ENCODE results near the gene PRKG1.
"Not testable (repeated sequence)": the region's sequence is repeated elsewhere in the genome, so short reads cannot be mapped to it uniquely, and the experiment has no call there.

Gene PRKG1

DNA sequence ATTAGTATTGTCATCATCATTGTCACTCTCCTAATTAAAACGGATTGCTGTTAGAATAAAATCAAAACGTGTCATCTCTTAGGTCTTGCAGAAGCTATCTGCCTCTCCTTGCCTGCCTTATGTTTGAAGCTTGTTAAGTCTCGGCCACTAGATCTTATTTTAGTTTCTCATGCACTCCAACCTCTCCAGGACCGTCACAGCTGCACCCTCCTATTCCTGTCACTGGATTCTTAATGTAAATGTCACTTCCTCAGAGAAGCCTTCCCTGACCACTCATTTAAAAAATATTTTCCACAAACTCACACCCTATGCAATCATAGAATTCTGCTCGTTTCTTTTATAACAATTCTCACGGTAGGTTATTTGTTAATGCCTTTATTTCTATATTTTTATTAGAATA, 1135.9 kb downstream of the PRKG1 start:
- DNase-seq, result no peak

DNA sequence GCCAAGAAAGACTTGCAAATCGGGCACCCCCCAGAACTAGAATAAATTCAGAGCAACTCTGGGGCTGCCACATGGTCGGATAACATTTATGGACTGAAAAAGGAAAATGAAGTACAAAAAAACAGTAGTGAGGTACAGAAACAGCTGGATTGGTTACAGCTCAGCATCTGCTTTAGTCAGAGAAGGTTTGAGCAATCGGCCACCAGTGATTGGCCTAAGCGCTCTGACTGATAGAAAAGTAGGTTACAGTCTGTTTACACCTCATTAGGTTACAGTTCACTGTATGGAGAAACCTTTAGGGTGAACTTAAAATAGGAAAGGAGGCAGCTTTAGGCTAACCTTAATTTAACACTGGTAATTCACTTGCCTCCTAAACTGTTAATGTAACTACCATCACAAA, 1137.8 kb downstream of the PRKG1 start:
- no peak for DNase-seq

DNA sequence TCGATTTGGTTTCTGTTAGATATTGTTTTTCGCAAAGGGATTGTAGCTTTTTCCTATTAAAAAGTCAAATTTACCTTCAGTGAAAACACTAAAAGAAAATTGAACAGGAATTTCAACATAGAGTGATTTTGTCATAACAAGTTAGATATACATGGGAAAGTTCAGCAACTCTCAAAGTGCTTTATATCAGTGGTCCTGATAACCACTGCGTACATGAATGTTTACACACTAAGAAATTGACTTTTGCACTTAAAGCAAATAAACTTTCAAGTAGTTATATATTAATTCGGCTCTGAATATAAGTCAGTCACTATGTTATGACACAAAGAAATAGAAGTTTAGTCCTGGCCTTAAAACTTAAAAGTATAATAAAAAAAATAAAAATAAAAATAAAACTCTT, 1138.5 kb downstream of the PRKG1 start:
- DNase-seq, result no peak

DNA sequence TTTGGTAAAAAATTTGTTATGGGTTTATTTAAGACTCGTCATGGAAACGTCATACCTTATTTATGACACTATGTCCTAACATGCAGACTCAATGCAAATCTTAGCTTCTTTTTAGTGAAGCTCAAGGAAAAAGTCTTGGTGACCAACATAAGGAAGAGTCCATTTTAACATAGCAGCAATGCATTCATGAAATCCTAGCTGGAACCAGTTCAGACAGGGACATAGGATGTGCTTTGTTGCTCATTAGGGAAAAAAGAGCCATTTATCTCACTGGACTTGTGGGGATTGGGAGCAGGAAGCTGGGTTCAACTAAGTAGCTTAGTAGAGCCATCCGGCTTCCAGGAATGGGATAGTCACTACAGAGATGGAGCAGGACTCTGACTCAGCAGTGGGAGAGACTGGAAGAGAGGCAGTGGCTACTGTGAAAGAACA, 1139.0 kb downstream of the PRKG1 start:
- no peak for DNase-seq

DNA sequence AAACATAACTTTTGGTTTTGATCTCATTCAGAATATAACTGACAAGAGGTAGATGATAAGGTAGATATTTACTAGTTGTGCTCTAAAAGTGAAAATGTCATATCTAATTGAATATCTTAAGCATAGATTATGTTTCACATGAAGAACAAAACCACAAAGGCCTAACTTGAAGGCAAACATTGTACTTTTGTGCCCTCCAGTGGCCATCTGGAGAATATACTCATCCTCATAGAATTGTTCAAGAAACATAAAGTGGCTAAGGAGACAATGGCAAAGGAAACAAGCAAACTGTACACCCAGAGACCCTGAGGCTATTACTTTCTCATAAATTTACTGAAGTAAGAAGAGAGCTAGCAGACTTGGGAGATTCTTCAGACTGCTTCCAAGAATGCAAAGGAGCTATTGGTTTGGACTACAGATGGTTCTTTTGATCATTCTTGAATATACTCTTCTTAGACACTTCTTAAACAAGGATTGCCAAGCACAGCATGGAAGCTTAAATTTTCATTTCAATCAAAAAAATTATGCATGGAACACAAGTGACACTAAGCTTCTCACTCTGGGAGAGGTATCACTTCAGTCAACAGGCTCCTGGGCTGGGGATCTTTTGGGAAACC, 1141.6 kb downstream of the PRKG1 start:
- DNase-seq, result no peak

DNA sequence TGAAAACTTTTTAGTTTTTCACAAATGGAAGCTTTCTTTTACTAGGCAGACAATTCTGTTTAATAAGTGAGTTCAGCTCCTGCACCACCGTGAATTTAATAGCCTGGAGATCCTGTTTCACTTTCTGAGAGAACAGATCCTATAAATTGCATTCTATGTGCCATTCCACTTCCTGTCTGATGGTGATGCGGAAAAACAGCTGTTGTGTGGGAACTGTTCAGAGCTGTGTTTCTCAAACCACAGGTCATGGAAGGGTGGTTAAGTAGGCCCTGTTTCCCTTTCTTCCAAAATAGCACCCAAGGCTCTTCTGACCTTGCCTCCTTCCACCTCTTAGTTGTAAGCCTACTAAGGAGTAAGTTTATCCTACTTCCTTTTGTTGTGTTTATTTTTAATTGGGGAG, 1142.6 kb downstream of the PRKG1 start:
- no peak for DNase-seq

DNA sequence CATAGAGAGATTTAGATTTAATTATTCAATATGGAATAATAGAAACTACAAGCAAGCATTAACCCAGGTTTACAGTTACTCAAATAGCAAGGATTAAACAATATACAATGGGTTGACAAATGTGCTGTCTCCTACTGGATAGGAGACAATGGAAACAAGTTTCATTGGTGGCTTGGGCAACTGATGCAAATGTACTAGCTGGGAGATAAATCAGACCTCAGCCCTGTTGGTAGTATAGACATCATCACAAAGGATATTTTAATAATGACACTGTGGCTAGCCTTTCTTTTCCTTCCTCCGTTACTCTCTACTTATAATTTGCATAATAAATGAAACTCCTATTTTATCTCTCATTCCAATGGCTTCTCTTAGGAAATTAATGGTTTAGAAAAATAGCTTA, 1143.2 kb downstream of the PRKG1 start:
- DNase-seq, result no peak

DNA sequence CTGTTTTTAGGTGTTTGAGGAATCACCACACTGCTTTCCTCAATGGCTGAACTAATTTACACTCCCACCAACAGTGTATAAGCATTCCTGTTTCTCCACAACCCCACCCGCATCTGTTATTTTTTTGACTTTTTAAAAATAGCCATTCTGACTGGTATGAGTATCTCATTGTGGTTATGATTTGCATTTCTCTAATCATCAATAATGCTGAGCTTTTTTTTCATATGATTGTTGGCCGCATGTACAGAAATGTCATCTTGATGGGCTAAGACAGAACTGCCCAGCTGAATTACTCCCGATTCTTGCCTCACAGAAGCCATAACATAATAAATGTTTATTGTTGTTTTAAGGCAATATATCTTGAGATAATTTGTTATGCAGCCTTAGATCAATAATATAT, 1146.7 kb downstream of the PRKG1 start:
- no peak for DNase-seq

DNA sequence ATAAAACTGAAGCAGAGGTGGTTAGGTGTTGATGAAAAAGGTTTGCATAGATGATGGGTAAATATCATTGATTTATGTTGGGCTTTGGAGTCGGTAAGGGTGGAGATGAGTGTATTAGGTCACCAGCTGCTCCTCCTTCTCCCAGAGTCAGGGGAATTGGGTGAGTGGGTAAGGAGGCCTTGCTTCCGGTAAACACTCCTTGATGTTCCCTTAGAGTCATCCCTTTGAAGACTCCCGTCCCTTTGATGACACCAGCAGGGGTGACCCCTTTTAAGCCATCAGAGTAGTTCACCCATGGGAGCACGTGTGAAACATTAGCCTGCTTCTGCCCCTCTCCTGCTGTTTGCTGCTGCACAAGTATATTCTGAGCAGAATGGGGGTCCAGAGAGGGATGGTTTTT, 1147.6 kb downstream of the PRKG1 start:
- DNase-seq, result no peak

DNA sequence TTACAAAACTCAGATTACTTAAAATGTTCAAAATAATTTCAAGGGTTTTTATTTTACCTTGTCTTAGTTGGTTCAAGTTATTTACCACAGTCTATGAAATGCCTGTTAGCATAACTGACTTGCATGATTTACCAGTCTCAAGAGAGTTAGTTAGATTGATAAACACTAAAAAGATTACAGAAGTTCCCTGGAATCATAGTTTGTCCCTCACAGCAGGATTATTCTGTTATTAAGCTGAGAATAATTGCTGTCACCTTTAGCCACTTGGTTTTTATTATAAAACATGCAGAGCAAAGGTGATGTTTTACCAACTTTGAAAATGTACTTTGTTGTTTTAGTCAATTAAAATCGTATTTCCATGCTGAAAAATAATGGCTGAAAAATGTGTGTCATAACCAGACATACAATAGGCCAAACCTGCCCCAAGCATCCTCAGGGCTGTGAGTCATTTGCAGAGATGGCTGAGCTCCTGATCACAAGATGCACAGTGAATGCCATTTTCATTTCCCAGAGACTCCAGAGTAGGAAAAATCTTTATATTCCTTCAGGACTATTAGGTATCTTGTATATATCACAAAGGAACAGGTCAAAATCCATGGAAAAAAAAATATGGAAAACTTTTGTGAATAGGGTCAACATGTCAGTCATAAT, 1152.0 kb downstream of the PRKG1 start:
- DNase-seq, result no peak

DNA sequence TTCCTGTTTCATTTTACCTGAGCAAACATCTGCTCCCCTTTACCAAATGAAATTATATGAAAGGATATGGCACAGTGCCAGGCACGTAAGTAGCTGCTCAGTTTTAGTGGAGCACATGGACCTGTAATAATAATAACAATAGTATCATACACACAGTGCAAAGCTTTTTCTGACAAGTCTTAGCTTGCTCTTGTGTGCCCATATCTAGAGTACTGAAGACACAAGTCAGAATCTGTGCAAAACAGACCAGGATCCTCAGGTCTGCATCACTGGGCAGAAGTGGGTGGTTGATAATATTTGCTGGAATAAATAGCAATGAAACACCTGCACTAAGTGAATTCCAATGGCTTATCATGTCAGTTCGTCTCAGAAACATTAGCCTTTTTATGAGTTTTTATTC, 1154.3 kb downstream of the PRKG1 start:
- no peak for DNase-seq

DNA sequence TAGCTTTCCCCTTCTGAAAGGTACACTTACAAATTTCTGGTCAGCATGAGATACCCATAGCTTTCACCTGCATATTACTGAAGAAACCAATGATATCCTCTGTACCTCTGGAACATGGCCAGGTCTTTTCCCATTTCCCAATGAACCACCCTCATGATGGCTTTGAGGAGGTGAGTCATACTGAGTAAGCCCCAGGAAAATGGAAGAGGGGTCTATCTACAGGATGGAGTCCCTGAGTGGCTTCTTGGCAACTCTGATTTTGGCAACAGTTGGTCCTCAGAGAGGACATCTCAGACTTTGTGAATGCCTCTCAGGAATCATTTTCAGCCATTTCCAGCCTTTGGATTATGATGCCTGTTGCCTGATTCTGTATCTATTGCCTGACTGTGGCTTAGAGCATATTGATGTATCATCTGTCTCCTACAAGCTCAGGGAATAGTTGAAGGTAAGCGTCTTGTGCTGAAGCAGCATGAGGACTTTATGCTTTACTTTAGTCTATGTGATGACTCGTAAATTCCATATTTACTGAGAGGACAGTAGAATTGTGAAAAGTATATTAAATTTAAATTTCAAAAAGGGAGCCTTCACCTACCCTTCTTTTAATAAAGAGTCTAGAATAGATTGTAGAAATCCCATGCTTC, 1155.1 kb downstream of the PRKG1 start:
- no peak for DNase-seq

DNA sequence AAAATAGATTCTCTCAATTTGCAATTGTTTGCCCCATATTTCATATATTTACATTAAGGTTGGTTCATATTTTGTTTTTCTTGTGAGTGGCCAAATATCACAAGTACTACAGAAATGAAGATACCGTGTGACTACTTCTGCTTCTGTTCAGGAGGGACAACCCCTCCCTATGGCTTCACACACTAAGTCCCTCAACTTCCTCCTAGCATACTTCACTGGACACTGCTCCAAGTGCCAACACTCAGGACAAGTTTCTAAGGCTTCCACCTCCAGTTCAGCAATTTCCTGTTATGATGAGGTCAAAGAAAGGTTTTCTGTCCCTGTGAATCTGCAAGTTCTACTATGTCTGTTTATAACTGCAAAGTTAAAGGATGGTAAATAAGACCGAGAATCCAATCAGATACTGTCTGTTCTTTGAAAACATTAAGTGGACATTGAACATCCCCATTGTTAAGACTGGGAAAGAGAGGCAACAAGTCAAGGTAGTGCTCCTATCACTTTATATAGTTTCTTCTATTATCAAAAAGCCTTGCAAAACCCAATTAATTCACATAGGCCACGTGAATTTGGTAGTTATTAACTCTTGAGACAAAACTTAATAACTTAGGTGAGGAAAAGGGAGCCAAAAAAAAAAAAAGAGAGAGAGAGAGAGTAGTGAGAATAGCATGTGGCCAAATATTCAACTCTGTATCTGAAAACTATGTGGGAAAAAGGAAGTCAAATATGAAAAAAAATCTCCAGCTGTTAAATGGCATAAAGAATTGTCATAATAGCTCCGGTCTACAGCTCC, 1158.5 kb downstream of the PRKG1 start:
- no peak for DNase-seq

DNA sequence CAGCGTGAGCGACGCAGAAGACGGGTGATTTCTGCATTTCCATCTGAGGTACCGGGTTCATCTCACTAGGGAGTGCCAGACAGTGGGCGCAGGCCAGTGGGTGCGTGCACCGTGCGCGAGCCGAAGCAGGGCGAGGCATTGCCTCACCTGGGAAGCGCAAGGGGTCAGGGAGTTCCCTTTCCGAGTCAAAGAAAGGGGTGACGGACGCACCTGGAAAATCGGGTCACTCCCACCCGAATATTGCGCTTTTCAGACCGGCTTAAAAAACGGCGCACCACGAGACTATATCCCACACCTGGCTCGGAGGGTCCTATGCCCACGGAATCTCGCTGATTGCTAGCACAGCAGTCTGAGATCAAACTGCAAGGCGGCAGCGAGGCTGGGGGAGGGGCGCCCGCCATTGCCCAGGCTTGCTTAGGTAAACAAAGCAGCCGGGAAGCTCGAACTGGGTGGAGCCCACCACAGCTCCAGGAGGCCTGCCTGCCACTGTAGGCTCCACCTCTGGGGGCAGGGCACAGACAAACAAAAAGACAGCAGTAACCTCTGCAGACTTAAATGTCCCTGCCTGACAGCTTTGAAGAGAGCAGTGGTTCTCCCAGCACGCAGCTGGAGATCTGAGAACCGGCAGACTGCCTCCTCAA, 1159.2 kb downstream of the PRKG1 start:
- DNase-seq, result not testable (repeated sequence)

DNA sequence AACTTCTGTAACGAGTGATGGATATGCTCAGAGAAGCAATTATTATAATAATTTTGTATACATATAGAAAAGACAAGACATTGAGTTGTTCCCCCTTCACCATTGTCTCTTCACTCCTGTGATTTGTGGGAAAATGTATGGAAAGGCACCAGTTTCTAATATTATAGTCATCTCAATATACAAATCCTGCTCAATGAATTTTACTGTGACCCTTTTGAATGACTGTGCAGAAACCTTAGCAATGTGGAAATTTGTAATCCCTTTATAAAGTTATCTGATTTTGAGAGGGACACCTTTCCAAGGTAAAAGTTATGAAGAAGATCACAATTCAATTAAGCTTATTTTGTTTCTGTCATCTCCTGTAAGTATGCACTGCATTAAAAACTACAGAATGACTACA, 1165.5 kb downstream of the PRKG1 start:
- no peak for DNase-seq

DNA sequence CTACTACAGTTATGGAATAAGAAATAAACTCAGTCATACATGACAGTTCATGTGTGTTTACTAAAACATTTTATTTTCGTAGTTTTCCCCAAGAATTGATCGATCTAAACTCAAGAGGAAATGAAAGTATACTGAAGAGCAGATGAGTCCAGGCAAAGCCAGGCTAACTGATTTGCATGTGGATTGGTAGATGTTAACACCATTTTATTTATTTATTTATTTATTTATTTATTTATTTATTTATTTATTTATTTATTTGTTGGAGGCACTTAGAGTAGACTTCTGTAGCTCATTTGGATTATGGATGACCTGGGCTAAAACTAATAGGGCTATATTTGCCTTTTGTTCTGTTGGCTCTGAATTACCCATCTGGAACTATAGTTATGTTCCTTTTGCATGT, 1171.3 kb downstream of the PRKG1 start:
- DNase-seq, result no peak

DNA sequence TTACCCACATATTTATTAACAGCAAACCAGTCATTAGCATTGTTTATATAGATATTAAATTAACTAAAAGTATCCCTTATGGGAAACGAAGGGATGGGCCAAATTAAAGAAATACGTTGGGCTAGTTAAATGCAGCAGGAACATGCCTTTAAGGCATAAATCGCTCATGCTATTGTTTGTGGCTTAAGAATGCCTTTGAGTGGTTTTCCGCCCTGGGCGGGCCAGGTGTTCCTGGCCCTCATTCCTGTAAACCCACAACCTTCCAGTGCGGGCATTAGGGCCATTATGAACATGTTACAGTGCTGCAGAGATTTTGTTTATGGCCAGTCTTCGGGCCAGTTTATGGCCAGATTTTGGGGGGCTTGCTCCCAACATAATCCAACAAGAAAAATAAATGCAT, 1173.6 kb downstream of the PRKG1 start:
- not testable (repeated sequence) for DNase-seq

DNA sequence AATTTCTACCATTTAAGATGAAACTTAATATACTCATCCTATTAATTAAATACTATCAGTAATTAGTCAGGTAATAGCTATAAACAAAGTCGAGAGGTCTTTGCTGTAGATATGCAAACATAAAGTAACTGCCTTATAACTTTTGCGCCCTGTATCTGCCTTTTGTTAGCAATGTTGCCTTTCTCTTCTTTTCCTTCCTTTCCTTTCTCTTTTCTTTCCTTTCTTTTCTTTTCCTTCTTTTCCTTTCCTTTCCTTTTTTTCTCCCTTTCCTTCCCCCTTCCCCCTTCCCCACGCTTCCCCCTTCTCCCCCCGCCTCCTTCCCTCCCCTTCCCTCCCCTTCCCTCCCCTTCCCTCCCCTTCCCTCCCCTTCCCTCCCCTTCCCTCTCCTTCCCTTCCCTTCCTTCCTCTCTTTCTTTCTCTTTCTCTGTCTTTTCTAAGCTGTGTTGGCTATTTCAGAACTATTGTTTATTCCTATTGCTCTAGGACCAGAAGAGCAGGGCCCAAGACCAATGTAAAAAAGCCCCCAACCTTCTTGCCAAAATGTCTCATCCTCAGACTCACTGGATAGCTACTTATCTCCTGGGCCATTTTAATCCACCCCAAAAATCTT, 1174.5 kb downstream of the PRKG1 start:
- DNase-seq, result no peak

DNA sequence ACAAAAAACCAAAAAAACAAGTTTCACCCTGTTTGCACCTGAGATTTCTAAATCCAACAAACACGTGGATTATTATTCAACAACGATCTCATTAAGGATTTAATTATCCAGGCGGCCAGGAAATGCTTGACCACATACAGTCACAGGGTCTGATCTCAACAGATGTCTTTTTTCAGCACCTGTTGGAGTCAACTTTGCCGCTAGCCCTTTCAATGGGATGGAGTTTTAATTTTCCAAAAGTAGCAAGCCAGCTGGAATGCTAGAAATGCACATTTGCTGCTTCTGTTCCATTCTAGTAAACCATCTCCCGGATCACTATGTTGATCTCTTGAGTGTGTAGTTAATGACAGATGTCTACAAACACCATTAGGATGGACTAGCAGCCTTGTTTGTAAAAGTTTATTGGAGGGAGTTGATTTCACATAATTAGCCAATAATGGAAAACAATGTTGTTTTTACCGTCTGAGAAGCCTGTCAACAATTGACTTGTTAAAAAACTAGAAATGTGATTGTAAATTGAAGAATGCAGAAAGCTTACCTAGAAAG, 1175.6 kb downstream of the PRKG1 start:
- DNase-seq, result no peak

DNA sequence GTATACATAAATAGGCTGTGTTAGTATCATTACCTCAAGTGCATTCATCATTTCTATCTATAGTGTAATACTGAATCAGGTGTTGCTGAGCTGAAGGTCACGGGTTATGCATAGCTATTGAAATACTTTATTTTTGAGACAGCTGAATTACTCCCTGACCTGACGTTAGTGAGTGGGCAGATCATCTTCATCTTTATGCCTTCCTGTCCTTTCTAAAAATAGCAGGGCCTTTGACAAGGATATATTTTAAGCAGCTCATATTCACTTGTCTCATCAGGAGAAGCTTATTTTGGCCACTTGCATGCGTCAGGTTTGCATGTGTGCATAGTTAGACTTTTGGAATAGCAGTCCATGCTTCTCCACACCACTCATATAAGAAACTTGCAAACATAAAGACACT, 1176.2 kb downstream of the PRKG1 start:
- no peak for DNase-seq

DNA sequence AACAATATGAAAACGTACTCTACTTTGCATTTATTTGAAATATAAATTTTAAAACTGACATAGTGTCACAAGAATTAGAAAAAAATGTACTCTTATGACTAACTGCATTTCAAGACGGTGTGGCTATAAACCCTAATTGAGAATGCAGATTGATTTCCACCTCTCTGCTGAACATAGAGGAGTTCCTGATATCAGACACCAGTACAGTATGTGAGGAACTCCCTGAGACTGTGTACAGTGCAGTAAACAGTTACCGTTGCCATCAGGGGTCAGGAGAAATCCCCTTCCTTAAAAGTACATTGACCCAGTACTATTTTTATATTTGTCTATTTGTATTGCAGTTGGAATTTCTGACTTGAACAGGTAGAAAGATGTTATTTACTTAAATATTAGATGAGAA, 1178.0 kb downstream of the PRKG1 start:
- DNase-seq, result no peak

Measured in activated naive CD4-positive, alpha-beta T cell (primary cell).